Measurements from ENCODE around the gene PDE10A.

The PDE10A gene

GRCh38 chr6:165365371-165365770 lies 297.7 kb downstream of the PDE10A start:
- H2BK5ac ChIP-seq (ENCODE audit: low read depth, low read length, poor library complexity, severe bottlenecking) = no peak overlapping the region
- H2AK5ac ChIP-seq (ENCODE audit: low read length, severe bottlenecking) = no peak overlapping the region
- H3K27me3 ChIP-seq (ENCODE audit: control insufficient read depth in 1 of 2, insufficient read depth in 1 of 2, low read length in 2 of 2) = no peaks in the 10 kb centered on the region
- H3K36me3 ChIP-seq (ENCODE audit: control insufficient read depth in 1 of 2, insufficient read depth in 2 of 2, low read depth in 1 of 2, low read length in 2 of 2) = no peaks in the 10 kb centered on the region
- no peak overlapping the region for H2AFZ ChIP-seq (ENCODE audit: low read depth, low read length)
- peaks cover 20% of the 10 kb centered on the region for H3K9me3 ChIP-seq (ENCODE audit: control insufficient read depth, low read length)
- no peak overlapping the region for H3K4me3 ChIP-seq (ENCODE audit: insufficient read depth in 1 of 2, low read depth in 1 of 2, low read length in 2 of 2)
- H3K9ac ChIP-seq (ENCODE audit: low read length) = no peak overlapping the region
- no peak overlapping the region for H2BK12ac ChIP-seq (ENCODE audit: low read length in 2 of 2)
- no peak overlapping the region for H2BK15ac ChIP-seq (ENCODE audit: low read depth, poor library complexity, severe bottlenecking)
- H2BK120ac ChIP-seq (ENCODE audit: low read depth, low read length) = no peak overlapping the region
- no peak overlapping the region for H4K91ac ChIP-seq (ENCODE audit: low read length)
- H3K4ac ChIP-seq (ENCODE audit: low read depth in 1 of 2, low read length in 2 of 2) = no peak overlapping the region
- H3K23ac ChIP-seq (ENCODE audit: low read length in 2 of 2) = no peak overlapping the region
- H3K79me1 ChIP-seq (replicated peaks; ENCODE audit: low read length, poor library complexity, severe bottlenecking) = peaks cover 5% of the 10 kb centered on the region
- H3K27ac ChIP-seq (ENCODE audit: low read length, poor library complexity, severe bottlenecking) = no peak overlapping the region
- H3K4me1 ChIP-seq (ENCODE audit: control insufficient read depth, insufficient read depth, low read depth, low read length) = no peaks in the 10 kb centered on the region
- no CpG with 5 or more reads among the region's 1 CpG for WGBS
- no peak overlapping the region for H3K4me2 ChIP-seq (ENCODE audit: low read length, poor library complexity, severe bottlenecking)
- H3K14ac ChIP-seq (ENCODE audit: low read length in 2 of 2) = no peak overlapping the region
- no peak overlapping the region for H4K8ac ChIP-seq (ENCODE audit: low read length)
- DNase-seq = no peak
- H3K18ac ChIP-seq (ENCODE audit: low read depth in 1 of 2, low read length in 2 of 2) = no peak overlapping the region

DNA sequence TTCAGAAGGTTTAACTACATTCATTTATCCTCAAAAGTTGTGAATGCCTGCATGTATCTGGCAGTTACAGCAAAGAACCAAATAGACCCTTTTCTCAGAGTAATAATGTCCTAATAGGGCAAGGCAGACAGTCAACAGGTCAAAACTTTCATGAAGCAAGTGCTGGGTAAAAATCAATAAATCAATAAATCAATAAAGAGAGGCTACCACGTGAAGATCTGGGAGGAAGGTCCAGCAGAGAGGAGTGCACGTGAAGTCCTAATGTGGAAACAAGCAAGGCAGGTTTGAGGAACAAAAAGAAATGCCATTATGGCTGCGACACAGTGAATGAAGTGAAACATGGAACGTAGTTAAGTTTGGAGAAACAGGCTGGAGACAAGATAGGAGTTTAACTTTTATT lies 317.3 kb downstream of the PDE10A start:
- no peak overlapping the region for H2BK5ac ChIP-seq (ENCODE audit: low read depth, low read length, poor library complexity, severe bottlenecking)
- H3K27ac ChIP-seq (ENCODE audit: low read length, poor library complexity, severe bottlenecking) = no peak overlapping the region
- H3K36me3 ChIP-seq (ENCODE audit: control insufficient read depth in 1 of 2, insufficient read depth in 2 of 2, low read depth in 1 of 2, low read length in 2 of 2) = peaks cover 0 to 7% of the 10 kb centered on the region in 2 experiments
- no peak overlapping the region for H3K9ac ChIP-seq (ENCODE audit: low read length)
- no peak overlapping the region for H2BK15ac ChIP-seq (ENCODE audit: low read depth, poor library complexity, severe bottlenecking)
- WGBS = 81% methylated on average over 4 of the region's 4 CpGs
- no peak for DNase-seq
- H4K91ac ChIP-seq (ENCODE audit: low read length) = no peak overlapping the region
- no peak overlapping the region for H2AFZ ChIP-seq (ENCODE audit: low read depth, low read length)
- H2AK5ac ChIP-seq (ENCODE audit: low read length, severe bottlenecking) = no peak overlapping the region
- no peak overlapping the region for H2BK12ac ChIP-seq (ENCODE audit: low read length in 2 of 2)
- H3K4me3 ChIP-seq (ENCODE audit: insufficient read depth in 1 of 2, low read depth in 1 of 2, low read length in 2 of 2) = no peak overlapping the region
- H3K79me1 ChIP-seq (replicated peaks; ENCODE audit: low read length, poor library complexity, severe bottlenecking) = peaks cover 3% of the 10 kb centered on the region
- H3K4me2 ChIP-seq (ENCODE audit: low read length, poor library complexity, severe bottlenecking) = no peak overlapping the region
- no peak overlapping the region for H3K23ac ChIP-seq (ENCODE audit: low read length in 2 of 2)
- no peak overlapping the region for H3K4ac ChIP-seq (ENCODE audit: low read depth in 1 of 2, low read length in 2 of 2)
- H3K4me1 ChIP-seq (ENCODE audit: control insufficient read depth, insufficient read depth, low read depth, low read length) = no peaks in the 10 kb centered on the region
- no peaks in the 10 kb centered on the region for H3K27me3 ChIP-seq (ENCODE audit: control insufficient read depth in 1 of 2, insufficient read depth in 1 of 2, low read length in 2 of 2)
- no peak overlapping the region for H4K8ac ChIP-seq (ENCODE audit: low read length)
- H3K14ac ChIP-seq (ENCODE audit: low read length in 2 of 2) = no peak overlapping the region
- H3K18ac ChIP-seq (ENCODE audit: low read depth in 1 of 2, low read length in 2 of 2) = no peak overlapping the region
- no peak overlapping the region for H2BK120ac ChIP-seq (ENCODE audit: low read depth, low read length)
- H3K9me3 ChIP-seq (ENCODE audit: control insufficient read depth, low read length) = peaks cover 5% of the 10 kb centered on the region

DNA sequence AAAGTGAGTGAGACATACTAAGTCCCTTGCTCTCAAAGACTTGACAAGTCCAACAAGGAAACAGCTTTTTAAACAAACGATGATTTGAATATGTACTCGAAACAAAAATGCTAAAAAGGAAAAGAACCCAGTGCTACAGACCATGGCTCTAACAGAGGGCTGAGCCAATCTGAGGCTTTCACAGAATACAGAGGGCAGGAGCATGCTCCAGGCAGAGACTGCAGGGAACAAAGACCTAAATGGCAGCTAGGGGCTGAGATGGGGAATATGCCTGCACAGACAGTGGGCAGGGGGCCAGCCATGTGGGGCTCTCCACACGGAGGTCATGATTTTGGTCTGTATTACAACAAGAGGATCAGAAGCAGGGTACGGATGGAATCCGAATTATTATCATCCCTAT lies 322.5 kb downstream of the PDE10A start:
- H2AK5ac ChIP-seq (ENCODE audit: low read length, severe bottlenecking) = no peak overlapping the region
- H3K23ac ChIP-seq (ENCODE audit: low read length in 2 of 2) = no peak overlapping the region
- H2BK12ac ChIP-seq (ENCODE audit: low read length in 2 of 2) = no peak overlapping the region
- no peak overlapping the region for H3K18ac ChIP-seq (ENCODE audit: low read depth in 1 of 2, low read length in 2 of 2)
- no peak for DNase-seq
- H3K27ac ChIP-seq (ENCODE audit: low read length, poor library complexity, severe bottlenecking) = no peak overlapping the region
- no peak overlapping the region for H2BK5ac ChIP-seq (ENCODE audit: low read depth, low read length, poor library complexity, severe bottlenecking)
- H4K91ac ChIP-seq (ENCODE audit: low read length) = no peak overlapping the region
- no peak overlapping the region for H3K4me3 ChIP-seq (ENCODE audit: insufficient read depth in 1 of 2, low read depth in 1 of 2, low read length in 2 of 2)
- H2BK120ac ChIP-seq (ENCODE audit: low read depth, low read length) = no peak overlapping the region
- H3K9me3 ChIP-seq (ENCODE audit: control insufficient read depth, low read length) = no peaks in the 10 kb centered on the region
- peaks cover 0 to 5% of the 10 kb centered on the region in 2 experiments for H3K36me3 ChIP-seq (ENCODE audit: control insufficient read depth in 1 of 2, insufficient read depth in 2 of 2, low read depth in 1 of 2, low read length in 2 of 2)
- no peak overlapping the region for H2BK15ac ChIP-seq (ENCODE audit: low read depth, poor library complexity, severe bottlenecking)
- no peak overlapping the region for H3K14ac ChIP-seq (ENCODE audit: low read length in 2 of 2)
- no peak overlapping the region for H2AFZ ChIP-seq (ENCODE audit: low read depth, low read length)
- H4K8ac ChIP-seq (ENCODE audit: low read length) = no peak overlapping the region
- H3K9ac ChIP-seq (ENCODE audit: low read length) = no peak overlapping the region
- H3K4ac ChIP-seq (ENCODE audit: low read depth in 1 of 2, low read length in 2 of 2) = no peak overlapping the region
- no peaks in the 10 kb centered on the region for H3K27me3 ChIP-seq (ENCODE audit: control insufficient read depth in 1 of 2, insufficient read depth in 1 of 2, low read length in 2 of 2)
- 94% methylated on average over 5 of the region's 5 CpGs for WGBS
- H3K79me1 ChIP-seq (replicated peaks; ENCODE audit: low read length, poor library complexity, severe bottlenecking) = peaks cover 5% of the 10 kb centered on the region
- no peak overlapping the region for H3K4me2 ChIP-seq (ENCODE audit: low read length, poor library complexity, severe bottlenecking)
- no peaks in the 10 kb centered on the region for H3K4me1 ChIP-seq (ENCODE audit: control insufficient read depth, insufficient read depth, low read depth, low read length)

DNA sequence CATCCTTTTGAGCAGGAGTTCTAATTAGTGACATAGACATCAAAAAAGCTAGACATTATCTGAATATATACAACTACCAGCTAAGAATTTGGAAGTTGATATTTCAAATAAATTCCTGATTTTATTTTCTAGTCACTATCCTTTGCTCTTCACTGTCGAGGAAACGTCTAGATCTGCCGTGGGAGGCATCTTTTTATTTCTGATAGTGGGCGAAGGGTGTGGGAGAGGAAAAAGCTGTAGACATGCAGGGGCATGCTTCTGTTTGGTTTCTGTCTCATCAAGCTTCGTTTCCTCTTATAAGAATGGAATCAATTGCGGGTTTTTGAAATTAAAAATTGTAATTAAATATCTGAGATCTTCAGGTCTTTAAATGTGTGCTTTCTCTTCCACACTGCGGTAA lies 337.4 kb downstream of the PDE10A start:
- no peak overlapping the region for H3K23ac ChIP-seq (ENCODE audit: low read length in 2 of 2)
- no peak overlapping the region for H3K4me3 ChIP-seq (ENCODE audit: insufficient read depth in 1 of 2, low read depth in 1 of 2, low read length in 2 of 2)
- H2AFZ ChIP-seq (ENCODE audit: low read depth, low read length) = no peak overlapping the region
- no peaks in the 10 kb centered on the region for H3K27me3 ChIP-seq (ENCODE audit: control insufficient read depth in 1 of 2, insufficient read depth in 1 of 2, low read length in 2 of 2)
- no peak overlapping the region for H2BK5ac ChIP-seq (ENCODE audit: low read depth, low read length, poor library complexity, severe bottlenecking)
- no peaks in the 10 kb centered on the region for H3K4me1 ChIP-seq (ENCODE audit: control insufficient read depth, insufficient read depth, low read depth, low read length)
- no peak overlapping the region for H3K4me2 ChIP-seq (ENCODE audit: low read length, poor library complexity, severe bottlenecking)
- no peaks in the 10 kb centered on the region for H3K36me3 ChIP-seq (ENCODE audit: control insufficient read depth in 1 of 2, insufficient read depth in 2 of 2, low read depth in 1 of 2, low read length in 2 of 2)
- no peak overlapping the region for H3K18ac ChIP-seq (ENCODE audit: low read depth in 1 of 2, low read length in 2 of 2)
- DNase-seq = no peak
- no peaks in the 10 kb centered on the region for H3K79me1 ChIP-seq (replicated peaks; ENCODE audit: low read length, poor library complexity, severe bottlenecking)
- no peak overlapping the region for H2BK120ac ChIP-seq (ENCODE audit: low read depth, low read length)
- no peak overlapping the region for H3K4ac ChIP-seq (ENCODE audit: low read depth in 1 of 2, low read length in 2 of 2)
- no peak overlapping the region for H2BK12ac ChIP-seq (ENCODE audit: low read length in 2 of 2)
- 92% methylated on average over 7 of the region's 7 CpGs for whole genome bisulfite sequencing
- H4K91ac ChIP-seq (ENCODE audit: low read length) = no peak overlapping the region
- H3K27ac ChIP-seq (ENCODE audit: low read length, poor library complexity, severe bottlenecking) = no peak overlapping the region
- H3K14ac ChIP-seq (ENCODE audit: low read length in 2 of 2) = no peak overlapping the region
- no peak overlapping the region for H3K9ac ChIP-seq (ENCODE audit: low read length)
- no peak overlapping the region for H2AK5ac ChIP-seq (ENCODE audit: low read length, severe bottlenecking)
- peaks cover 20% of the 10 kb centered on the region for H3K9me3 ChIP-seq (ENCODE audit: control insufficient read depth, low read length)
- H2BK15ac ChIP-seq (ENCODE audit: low read depth, poor library complexity, severe bottlenecking) = no peak overlapping the region
- H4K8ac ChIP-seq (ENCODE audit: low read length) = no peak overlapping the region
